ENCODE data around the gene ITPR2. TPM values are rescaled to one million over a fixed set of nuclear protein-coding genes. Genes with fewer than 3 reads are reported as not detected.

ITPR2 gene
- total RNA-seq, 1 donor from 2014 or later: 16.3 TPM

DNA sequence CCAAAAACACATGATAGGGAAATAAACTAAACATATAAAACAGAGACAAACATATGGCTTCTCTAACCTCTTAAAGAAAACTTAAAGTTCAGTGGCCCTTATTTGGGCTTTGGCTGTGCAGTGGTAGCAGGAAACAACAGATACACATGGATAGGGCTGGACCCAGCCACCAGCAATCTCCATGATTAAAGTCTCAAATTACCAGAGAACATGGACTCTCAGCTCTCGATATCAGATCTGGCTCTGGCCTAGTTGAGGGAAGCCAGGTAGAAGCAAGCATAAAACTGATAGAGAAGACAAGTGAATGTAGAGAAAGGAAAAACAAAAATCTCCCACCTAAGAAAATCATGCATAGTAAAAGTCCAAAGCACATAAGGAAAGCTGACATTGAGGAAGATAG is 164.8 kb downstream of the ITPR2 start:
- Histone ChIP-seq H3K36me3 (ENCODE audit: control insufficient read depth, insufficient read depth, low read length) (no peaks in the 10 kb centered on the region), H3K27me3 (ENCODE audit: control insufficient read depth, insufficient read depth, low read length) (no peaks in the 10 kb centered on the region), H3K4me3 (ENCODE audit: low read depth, low read length) (no peak overlapping the region)
- DNase-seq (ENCODE audit: low read depth): no peak
- TF ChIP-seq, protein P1, sequence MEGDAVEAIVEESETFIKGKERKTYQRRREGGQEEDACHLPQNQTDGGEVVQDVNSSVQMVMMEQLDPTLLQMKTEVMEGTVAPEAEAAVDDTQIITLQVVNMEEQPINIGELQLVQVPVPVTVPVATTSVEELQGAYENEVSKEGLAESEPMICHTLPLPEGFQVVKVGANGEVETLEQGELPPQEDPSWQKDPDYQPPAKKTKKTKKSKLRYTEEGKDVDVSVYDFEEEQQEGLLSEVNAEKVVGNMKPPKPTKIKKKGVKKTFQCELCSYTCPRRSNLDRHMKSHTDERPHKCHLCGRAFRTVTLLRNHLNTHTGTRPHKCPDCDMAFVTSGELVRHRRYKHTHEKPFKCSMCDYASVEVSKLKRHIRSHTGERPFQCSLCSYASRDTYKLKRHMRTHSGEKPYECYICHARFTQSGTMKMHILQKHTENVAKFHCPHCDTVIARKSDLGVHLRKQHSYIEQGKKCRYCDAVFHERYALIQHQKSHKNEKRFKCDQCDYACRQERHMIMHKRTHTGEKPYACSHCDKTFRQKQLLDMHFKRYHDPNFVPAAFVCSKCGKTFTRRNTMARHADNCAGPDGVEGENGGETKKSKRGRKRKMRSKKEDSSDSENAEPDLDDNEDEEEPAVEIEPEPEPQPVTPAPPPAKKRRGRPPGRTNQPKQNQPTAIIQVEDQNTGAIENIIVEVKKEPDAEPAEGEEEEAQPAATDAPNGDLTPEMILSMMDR (IDR thresholded peaks at IDR 0.05; ENCODE audit: insufficient read depth, low read length, poor library complexity, severe bottlenecking): no peak

DNA sequence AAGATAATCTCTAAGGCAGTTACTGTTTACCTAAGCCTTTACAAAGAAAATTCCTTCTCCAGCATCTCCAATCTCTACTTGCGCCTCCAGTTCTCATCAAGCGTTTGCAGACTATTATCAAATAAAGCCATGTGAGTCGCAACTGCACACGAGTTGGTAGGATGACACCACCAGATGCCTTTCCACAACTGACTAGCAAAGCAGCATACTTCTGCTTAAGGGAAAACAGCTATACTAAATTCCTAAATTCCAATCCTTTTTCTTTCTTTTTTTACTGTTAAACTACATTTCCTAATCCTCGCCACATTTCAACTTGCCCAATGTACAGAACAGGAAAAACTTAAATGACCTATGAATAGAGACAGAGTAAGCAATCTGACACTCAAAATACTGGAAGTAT is 166.7 kb downstream of the ITPR2 start:
- no peak for DNase-seq (ENCODE audit: low read depth)
- no peak overlapping the region for H3K4me3 ChIP-seq (ENCODE audit: low read depth, low read length)
- H3K27me3 ChIP-seq (ENCODE audit: control insufficient read depth, insufficient read depth, low read length): no peaks in the 10 kb centered on the region
- TF ChIP-seq, protein P1 (IDR thresholded peaks at IDR 0.05; ENCODE audit: insufficient read depth, low read length, poor library complexity, severe bottlenecking): no peak
- H3K36me3 ChIP-seq (ENCODE audit: control insufficient read depth, insufficient read depth, low read length): no peaks in the 10 kb centered on the region

DNA sequence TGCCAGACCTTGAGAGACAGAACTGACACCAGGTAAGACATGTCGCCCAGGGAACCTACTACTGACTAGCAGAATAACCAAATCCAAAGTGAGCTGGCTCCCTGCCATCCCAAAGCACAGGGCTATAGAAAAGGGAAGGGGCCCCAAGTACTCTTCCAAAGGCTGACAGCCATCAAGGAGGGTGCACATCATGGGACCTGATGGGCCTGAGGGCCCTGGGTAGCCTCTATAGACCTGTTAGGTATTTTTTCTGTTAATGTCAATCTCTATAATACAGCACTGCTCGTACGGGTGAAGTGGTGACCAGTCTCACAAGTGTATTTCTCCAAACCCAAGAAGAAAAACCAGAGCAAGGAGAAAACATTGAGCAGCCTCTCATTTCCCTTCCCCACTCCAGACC is 171.6 kb downstream of the ITPR2 start:
- TF ChIP-seq, protein P1 (IDR thresholded peaks at IDR 0.05; ENCODE audit: insufficient read depth, low read length, poor library complexity, severe bottlenecking): no peak
- no peak overlapping the region for H3K4me3 ChIP-seq (ENCODE audit: low read depth, low read length)
- no peaks in the 10 kb centered on the region for H3K27me3 ChIP-seq (ENCODE audit: control insufficient read depth, insufficient read depth, low read length)
- DNase-seq (ENCODE audit: low read depth): no peak
- no peaks in the 10 kb centered on the region for H3K36me3 ChIP-seq (ENCODE audit: control insufficient read depth, insufficient read depth, low read length)

DNA sequence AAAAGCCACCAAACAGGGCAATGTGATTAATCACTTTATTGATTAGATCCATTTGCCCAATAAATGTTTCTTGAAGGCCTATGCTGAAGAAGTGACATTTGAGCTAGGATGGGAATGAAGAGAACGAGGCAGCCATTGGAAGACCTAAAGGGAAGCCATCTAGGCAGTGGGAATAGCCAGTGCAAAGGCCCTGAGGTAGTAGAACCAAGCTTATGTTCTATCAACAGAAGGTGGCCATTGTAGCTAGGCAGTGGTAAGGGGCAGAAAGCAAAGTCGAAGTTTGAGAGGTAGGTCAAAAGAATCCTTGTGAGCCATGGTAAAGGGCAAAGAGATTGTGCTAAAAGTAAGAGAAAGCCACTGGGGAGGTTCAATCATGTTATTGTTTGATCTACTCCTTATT is 173.1 kb downstream of the ITPR2 start:
- no peak for DNase-seq (ENCODE audit: low read depth)
- TF ChIP-seq, protein P1 (IDR thresholded peaks at IDR 0.05; ENCODE audit: insufficient read depth, low read length, poor library complexity, severe bottlenecking): no peak
- Histone ChIP-seq H3K4me3 (ENCODE audit: low read depth, low read length) (no peak overlapping the region), H3K36me3 (ENCODE audit: control insufficient read depth, insufficient read depth, low read length) (no peaks in the 10 kb centered on the region), H3K27me3 (ENCODE audit: control insufficient read depth, insufficient read depth, low read length) (no peaks in the 10 kb centered on the region)

DNA sequence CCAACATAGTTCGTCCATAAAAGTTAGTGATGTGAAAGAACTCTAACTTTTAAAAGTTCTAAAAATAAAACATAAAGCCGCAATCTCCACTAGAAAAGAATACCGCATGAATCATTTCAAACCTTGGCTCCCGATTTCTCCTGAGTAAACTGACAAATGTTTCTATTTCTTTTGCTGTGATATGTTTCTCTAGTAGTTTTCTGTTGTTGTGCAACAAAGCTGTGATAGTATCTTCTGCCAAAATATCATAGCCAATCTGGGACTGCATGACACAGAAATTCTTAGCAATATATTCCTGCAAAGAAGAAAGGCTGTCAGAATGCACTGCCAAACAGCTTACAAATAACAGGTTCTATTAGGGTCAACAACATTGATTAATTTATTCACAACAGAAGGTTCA is 174.0 kb downstream of the ITPR2 start:
- TF ChIP-seq, protein P1 (IDR thresholded peaks at IDR 0.05; ENCODE audit: insufficient read depth, low read length, poor library complexity, severe bottlenecking): no peak
- no peaks in the 10 kb centered on the region for H3K27me3 ChIP-seq (ENCODE audit: control insufficient read depth, insufficient read depth, low read length)
- no peak for DNase-seq (ENCODE audit: low read depth)
- H3K4me3 ChIP-seq (ENCODE audit: low read depth, low read length): no peak overlapping the region
- H3K36me3 ChIP-seq (ENCODE audit: control insufficient read depth, insufficient read depth, low read length): no peaks in the 10 kb centered on the region

DNA sequence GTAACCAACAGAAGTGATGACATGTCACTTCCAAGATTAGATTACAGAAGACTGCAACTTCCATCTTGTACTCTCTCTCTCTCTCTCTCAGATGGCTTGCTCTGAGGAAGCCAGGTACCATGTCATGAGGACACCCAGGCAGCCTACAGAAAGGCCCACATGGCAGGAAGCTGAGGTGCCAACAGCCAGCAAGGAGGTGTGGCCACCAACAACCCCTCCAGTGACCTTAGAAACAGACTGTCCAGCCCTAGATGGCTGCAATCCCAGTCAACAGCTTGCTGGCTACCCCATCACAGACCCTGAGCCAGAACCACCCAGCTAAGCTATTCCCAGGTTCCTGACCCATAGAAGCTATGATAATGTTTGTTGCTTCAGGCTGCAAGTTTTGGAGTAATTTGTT is 178.4 kb downstream of the ITPR2 start:
- TF ChIP-seq, protein P1 (IDR thresholded peaks at IDR 0.05; ENCODE audit: insufficient read depth, low read length, poor library complexity, severe bottlenecking): no peak
- no peak for DNase-seq (ENCODE audit: low read depth)

More for the DNA sequence above, 178.4 kb downstream of the ITPR2 start:
- Histone ChIP-seq H3K4me3 (ENCODE audit: low read depth, low read length) (no peak overlapping the region), H3K27me3 (ENCODE audit: control insufficient read depth, insufficient read depth, low read length) (no peaks in the 10 kb centered on the region), H3K36me3 (ENCODE audit: control insufficient read depth, insufficient read depth, low read length) (peaks cover 2% of the 10 kb centered on the region)

All from kidney epithelial cell (primary cell).